A172 (cell line): ENCODE data around the gene TPO. TPM values are rescaled to one million over a fixed set of nuclear protein-coding genes. Genes with fewer than 3 reads are reported as not detected.
A peak's percentile ranks its signal among the peaks of the same experiment; 100 is the strongest.

Experiments
- DNase-seq: peaks from one replicate; pipeline ENCODE4 v3.0.0-alpha.2; 2015; ENCODE audit warnings: low spot score
- total RNA-seq: library from RNA; depleted of rRNA; stranded (reverse); fragments of >200 nt; shearing (Covaris generic); gene quantifications from 2 replicates; pipeline ENCODE4 v1.2.3, GENCODE V29; 2014

Gene TPO
- total RNA-seq, 1 experiment from 2014 or later: not detected

DNA sequence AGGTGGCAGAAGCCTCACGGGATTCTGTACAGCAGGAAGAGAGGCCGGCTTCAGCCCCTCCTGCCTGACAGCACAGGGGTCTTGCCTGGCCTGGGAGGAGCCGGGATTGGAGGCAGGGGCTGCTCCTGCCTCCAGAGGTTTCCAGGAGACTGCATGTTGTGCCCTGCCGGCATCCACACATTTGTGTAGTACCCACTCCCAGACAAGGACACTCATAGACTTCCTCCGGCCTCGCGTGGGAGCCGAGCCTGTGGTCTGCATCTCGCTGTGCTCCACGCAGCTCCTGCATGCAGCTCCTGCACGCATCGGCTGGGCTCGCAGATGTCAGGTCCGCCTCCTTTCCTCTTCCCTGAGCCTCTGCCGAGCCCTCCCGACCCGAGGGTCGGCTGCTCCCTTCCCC, 34.7 kb downstream of the TPO start:
- no peak for DNase-seq

DNA sequence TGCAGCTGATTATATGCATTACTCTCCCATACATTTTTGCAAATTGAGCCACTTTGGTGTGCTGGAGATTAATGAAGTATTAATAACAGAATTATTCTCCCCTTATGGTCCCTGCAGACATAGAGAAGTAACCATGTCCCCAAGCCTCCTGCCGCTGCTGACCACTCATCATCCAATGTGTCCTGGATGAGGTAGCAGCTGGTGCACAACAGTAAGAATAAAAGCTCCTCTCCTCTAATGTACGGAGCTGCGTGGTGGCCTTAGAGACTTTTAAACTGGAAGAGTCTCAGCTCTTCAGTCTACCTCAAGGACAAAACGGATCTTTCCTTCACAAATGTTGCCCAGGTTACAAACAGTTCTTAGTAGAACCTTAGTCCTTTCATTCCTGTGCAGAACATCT, 37.7 kb downstream of the TPO start:
- DNase-seq: no peak

DNA sequence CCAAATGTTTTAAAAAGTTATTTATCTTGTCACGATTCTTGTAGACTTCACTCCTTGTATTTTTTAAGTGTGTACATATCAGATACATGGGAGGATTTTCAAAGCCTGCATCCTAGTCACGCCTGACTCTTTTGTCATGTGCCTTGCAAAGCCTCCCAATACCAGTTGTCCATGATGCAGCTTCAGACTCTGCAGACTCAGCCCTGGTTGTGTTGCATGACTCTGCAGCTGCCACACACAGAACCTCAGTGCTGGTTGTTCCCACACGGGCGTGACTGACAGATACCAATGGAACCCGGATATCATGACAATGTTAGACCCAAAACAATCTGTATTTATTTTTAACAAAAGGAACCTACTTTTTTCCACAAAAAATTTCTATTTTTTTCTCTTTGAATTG, 38.2 kb downstream of the TPO start:
- no peak for DNase-seq

DNA sequence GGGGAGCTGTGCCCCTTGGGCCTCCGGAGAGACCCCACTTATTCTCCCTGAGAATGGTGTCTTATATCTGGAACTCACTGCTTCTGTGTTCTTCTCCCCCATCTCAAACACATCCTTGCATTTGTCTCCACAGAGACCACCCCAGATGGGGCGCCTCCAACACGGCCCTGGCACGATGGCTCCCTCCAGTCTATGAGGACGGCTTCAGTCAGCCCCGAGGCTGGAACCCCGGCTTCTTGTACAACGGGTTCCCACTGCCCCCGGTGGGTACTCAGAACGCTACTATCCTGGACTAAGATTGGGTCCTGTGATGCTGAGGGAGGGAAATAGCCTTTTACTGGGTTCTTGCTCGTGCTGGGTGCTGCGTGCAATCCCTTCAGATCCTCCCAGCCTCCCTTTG, 40.3 kb downstream of the TPO start:
- no peak for DNase-seq

DNA sequence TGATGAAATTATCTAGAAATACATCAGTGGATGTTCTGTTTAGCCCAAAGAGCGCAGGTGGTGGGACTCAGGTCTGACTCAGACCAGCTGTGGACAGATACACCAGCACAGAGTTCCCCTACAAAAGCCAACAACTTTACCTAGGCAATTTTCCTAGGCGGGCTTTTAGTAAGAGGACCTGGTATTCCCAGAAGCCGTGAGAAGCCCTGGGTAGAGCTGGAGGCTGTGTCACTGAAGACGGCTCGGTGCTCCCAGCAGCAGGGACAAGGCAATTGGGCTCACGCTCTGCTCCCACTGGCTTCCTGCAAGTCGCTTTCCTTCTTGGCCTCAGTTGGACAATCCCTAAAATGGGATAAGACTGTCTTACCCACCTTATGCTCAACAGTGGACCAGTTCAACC, 41.1 kb downstream of the TPO start:
- DNase-seq: no peak

DNA sequence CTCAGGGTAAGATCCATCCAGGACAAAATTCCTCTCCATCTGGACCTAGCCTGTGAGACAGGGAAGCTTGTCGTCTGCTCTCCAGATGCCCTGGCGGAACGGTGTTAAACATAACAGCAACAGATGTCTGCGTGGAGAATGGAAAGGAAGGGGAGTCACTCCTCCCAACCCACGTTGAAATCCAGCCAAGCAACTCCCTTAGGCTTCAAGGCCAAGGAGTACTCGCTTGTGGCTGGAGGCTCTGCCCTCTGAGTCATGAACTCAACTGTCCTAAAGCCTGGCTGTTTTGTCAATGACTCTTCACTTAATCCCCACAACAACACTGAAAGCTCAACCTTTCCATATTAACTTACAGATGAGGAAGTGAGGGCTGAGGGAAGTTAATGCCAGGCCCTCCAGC, 42.2 kb downstream of the TPO start:
- DNase-seq: peak; percentile 18

DNA sequence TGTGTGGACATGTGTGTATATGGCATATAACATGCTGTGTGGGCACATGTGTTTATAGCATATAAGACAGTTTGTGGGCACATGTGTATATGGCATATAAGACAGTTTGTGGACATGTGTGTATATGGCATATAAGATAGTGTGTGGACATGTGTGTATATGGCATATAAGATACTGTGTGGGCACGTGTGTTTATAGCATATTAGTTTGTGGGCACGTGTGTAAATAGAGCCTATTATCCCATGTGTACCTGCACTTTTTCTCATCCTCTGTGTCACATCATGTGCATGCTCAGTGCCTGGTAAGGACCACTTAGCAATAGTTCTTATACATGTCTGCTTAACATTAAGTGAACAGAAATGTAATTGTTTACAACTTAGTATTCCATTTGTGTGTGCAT, 45.2 kb downstream of the TPO start:
- no peak for DNase-seq

DNA sequence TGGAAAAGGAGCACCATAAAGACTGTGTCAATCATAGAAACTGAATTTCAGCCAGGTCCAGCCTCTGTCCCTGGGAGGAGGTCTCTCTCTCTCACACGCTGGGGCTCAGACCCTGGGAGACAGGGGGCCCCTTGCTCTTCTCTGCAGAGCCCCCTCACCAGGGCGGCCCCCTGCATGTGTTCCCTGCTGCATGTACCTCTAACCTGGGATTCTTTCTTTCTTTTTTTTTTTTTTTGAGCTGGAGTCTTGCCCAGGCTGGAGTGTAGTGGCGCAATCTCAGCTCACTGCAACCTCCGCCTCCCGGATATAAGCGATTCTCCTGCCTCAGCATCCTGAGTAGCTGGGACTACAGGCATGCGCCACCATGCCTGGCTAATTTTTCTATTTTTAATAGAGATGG, 46.5 kb downstream of the TPO start:
- no peak for DNase-seq

DNA sequence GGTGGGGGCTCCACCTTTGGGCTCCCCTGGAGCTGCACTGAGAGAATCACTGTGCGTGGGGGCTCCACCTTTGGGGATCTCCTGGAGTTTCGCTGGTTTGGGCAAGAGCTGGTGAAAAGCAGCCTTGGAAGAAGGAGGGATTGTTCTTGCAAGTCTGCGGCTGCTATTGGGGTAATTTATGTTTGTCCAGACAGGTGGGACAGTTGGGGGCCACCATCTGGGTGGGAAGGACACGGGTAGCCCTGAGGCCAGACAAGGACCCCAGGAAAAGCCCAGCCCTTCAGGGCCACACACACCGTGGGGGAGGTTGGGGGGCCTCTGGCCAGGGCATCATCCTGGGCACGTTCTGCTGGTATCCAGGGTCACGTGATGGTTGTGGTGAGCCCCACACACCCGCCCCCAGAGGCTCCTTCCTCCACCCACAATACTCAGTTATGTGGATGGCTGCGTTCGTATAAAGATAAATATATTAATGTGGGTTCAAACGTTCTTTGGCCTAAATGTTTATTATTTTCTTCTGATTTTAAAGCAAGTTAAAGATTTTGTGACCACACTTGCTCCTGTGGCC, 47.7 kb downstream of the TPO start:
- no peak for DNase-seq

DNA sequence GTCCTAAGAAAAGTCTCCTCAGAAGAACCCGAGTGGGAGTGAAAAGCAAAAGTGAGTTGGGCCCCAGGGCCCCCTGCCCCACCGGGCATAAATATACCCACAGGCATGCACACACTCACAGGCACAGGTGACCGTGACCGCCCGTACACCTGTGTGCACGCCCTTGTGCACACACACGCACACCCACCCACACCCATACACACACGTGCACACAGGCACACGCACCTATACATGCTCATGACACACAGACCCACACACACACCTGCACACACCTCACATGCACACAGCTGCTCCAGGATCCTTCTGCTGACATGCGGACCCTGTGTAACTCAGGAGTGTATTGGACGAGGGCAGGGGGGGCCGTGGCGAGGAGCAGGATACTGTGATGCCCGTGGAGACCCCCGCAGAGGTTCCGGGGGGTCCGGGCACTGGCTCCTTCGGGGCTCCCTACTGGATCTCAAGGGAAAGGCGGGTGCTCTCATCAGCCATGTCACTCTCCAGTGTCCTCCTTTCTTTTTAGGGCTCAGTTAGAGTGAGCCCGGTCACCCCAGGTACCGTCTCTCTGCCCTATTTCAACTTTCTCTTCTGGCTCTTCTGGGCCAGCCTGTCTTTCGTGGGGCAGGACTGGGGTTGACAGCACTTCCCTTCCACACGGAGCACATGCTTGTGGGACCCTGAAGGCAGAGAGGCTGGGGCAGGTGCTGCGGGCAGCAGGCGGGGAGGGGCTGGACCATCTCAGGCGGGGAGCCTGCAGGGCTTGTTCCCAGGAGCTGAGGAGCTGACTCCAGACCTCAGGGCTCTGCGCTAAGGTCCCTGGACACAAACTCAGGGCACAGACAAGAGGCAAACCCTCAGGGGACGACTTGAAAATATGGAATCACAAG, 48.5 kb downstream of the TPO start:
- DNase-seq: no peak

DNA sequence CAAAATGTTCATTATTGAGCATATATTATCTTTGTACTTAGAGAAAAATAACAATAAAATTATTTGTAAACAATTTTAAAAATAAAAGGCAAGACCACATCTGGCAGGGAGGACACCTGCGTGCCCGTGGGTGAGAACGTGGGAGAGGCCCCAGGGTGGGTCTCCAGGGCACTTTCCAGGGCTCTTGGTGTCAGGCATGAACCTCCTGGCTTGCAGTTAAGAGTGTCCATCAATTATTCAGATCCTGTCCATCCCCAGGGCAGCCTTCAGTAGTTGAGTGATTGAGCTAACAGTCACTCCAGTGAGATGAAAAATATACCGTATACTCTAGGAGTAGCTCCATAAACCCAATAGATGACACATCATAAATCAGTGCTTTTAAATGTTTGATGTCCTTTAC, 49.7 kb downstream of the TPO start:
- DNase-seq: no peak

DNA sequence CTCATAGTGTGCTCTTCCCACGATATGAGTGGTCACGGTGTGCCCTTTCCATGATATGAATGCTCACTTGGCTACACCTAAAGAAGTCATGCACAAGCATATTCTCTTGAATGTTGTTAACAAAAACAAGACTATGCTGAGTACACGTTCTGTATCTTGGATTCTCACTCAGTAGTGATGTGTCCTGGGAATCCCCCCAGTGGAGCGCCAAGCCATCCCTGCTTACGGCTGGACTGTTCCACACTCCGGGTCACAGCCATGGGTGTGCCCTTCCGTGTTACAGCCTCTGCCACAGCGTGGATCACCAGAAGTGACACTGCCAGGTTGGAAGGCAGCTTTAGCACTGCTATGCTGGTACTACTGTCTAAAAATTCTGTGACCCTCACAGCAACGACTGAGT, 59.1 kb downstream of the TPO start:
- DNase-seq: no peak

DNA sequence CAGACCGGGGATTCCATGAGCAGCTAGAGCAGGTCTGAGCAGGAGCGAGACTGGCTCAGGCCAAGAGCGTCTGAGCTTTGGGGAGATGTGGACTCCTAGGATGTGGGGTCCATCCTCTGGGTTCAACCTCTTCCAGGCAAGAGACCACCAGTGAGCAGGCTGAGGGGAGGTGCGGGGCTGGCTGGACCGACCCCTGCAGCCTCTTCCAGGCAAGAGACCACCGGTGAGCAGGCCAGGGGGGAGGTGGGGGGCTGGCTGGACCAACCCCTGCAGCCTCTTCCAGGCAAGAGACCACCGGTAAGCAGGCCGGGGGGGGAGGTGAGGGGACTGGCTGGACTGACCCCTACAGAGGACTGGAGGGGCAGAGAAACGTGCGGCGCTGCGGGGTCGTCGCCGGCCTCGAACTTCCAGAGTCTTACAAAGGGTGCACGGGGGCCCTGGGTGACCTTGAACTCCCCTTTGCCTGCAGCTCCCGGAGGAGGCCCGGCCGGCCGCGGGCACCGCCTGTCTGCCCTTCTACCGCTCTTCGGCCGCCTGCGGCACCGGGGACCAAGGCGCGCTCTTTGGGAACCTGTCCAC, 63.4 kb downstream of the TPO start:
- no peak for DNase-seq

DNA sequence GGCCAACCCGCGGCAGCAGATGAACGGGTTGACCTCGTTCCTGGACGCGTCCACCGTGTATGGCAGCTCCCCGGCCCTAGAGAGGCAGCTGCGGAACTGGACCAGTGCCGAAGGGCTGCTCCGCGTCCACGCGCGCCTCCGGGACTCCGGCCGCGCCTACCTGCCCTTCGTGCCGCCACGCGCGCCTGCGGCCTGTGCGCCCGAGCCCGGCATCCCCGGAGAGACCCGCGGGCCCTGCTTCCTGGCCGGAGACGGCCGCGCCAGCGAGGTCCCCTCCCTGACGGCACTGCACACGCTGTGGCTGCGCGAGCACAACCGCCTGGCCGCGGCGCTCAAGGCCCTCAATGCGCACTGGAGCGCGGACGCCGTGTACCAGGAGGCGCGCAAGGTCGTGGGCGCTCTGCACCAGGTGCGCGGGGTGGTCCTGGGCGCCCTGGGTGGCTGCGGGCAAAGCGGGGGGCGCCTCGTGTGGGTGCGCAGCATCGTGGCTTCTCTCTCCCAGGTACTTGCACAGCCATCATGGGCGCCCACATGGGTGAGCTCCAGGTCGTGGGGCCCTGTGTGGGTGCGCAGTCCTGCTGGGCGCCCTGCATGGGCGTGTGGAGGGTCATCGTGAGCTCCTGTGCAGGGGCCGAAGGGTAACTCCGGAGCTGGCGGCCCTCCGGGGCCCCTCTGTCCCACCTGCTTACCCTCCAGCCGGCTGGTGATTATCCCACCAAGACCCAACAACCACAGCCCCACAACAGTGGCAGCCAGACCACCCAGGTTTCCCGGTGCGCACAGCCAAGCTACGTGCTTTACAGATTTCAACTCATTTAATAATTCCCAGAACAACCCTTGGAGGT, 64.2 kb downstream of the TPO start:
- no peak for DNase-seq

DNA sequence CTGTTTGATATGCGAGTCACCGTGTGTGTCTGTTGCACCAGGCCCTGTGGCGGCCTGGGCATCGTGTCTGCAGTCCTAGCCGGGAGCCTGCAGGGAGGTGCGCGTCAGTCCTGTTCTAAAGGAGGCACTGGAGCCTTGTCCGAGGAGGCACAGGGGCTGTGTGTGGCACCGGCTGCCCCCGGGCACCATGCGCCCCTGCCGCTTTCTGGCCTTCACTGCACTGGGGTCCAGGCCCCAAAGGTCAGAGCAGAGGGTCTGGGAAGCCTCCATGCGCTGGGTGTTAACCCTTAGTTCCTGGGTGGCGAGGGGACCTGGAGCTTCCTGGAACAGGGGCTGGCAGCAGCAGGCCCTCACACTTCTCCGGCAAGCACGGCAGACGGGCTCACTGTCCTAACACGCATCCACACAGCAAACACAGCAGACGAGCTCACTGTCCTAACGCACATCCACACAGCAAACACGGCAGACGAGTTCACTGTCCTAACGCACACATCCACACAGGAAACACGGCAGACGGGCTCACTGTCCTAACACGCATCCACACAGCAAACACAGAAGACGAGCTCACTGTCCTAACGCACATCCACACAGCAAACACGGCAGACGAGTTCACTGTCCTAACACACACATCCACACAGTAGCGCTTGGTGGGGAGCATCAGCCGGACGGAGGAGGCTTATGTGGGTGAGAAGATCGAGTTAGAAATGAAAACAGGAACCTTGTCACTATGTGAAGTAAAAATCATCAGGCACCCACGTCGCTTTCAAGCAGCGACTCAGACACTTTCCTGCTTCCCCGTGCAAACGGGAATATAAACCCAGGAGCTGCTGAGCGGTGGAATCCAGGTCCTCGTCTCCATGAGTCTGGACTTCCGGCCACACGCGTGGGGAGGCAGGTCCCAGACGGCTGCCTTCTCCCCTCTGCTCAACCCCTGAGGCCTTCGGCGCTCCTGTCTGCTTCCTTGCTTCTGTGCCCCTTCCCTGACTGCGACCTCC, 65.3 kb downstream of the TPO start:
- no peak for DNase-seq

DNA sequence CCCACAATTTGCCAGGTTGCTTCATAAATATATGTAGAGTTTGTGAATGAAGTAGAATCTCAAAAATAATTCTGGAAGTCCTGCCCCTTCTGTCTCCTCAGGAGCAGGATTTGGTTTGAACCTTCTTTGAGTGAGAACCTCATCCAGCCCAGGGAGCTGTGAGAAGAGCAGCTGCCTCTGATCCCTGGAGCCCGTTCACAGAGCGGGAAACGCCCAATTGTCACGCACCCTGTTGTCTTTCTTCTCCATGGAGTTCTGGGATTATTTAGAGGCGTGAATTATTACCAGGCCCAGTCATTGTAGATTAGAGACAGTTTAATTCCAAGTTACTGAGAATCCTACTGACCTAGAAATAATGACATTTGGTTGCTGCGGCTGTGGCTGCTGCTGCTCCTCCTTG, 66.1 kb downstream of the TPO start:
- no peak for DNase-seq

DNA sequence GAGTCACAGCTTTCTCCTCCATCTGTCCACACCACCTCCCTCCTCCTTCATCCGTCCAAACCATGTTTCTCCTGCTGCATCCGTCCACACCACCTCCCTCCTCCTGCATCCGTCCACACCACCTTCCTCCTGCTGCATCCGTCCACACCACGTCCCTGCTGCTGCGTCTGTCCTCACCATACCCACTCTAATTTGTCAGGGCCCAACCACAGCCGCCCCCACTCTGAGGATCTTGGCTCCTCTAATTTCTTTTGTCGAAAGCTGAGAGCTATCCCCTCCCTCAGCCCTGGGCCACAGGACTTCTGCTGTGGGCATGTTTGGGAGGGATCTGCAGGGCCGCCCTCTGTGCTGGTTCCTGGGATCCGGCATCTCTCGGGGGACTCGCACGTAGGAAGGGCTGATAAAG, 67.4 kb downstream of the TPO start:
- no peak for DNase-seq

DNA sequence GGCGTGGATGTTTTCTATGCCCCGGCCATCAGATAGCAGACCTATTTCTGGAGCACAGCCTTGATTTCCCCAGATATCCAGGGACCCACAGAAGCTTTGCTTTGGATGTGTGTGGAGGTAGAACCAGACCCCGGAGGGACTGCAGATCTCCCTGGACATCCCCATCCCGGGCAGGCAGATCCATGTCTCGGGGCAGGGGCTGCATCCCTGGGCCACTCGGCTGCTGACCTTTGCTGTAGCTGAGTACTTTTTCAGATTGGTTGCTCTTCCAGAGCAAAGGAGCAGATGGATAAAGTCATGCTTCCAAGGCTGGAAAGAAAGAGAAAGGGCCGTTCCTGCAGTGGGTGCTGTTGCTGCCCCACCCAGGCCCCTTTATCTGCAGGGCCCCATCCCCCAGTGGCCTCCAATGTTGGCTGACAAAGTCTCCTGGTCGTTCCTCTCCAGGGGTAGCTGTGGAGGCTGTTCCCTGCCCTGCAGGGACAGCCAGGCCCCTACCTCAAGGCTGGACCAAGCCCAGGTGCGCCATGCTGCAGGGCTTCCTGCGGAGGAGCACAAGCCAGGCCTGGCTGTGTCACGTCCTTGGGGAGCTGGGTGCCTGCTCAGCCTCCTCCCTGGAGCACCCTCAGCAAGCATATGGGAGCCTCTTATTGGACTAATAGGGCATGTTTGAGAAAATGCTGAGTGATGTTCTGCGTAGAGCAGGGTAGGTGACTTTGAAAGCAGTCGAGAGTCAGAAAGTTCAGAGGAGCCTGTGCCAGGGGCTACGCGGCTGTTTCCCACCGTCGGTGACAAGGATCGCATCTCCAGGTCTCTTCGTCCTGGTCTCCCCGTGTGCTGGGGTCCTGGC, 68.4 kb downstream of the TPO start:
- no peak for DNase-seq

DNA sequence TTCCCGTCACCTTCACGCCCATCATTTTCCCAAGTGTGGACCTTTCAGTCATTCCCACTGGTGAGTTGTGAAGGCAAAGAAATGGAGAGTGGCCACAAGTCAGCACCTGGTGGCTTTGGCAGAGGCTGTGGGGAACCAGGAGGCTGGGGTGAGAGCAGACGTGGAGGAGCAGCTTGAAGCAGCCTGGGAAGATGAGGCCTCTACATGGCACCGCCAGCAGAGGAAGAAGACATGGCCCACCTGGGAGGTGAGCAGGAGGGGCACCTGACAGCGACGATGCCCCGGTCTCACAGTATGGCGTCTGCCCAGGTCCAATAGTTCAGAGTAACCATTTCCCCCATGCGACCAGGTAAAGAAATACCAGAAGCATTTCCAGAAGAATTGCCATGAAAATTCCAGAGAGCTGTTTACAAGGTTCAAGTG, 69.0 kb downstream of the TPO start:
- DNase-seq: no peak

DNA sequence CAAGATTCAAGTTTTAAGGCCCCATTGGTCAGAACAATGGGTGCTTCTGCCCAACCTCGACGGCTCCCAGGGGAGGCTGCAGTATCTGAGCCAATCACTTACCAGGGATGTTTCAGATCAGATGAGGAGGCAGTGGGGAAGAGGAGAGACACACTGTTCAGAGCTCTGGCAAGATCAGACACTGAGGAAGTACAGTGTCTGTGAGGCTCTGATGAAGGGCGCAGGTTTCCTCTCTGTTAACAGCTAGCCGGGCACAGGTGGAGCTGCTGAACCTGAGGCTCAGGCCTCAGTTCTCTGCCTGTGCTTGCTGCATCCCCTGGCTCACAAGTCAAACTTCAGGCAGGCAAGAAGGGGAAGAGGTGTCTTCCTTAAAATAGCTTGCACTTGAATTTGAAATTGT, 69.7 kb downstream of the TPO start:
- no peak for DNase-seq
